H9 (cell line): ENCODE measurements around the gene CD72. TPM values are rescaled to one million over a fixed set of nuclear protein-coding genes. Genes with fewer than 3 reads are reported as not detected.
"Not testable (repeated sequence)": the region's sequence is repeated elsewhere in the genome, so short reads cannot be mapped to it uniquely, and the experiment has no call there.

Experiments
- DNase-seq: peaks from one replicate; pipeline ENCODE4 v3.0.0-alpha.2; 2017
- H2AFZ ChIP-seq: one replicate; pipeline ENCODE4 v1.6.1; 2013; ENCODE audit warnings: mild to moderate bottlenecking, low read length, control low read depth, moderate library complexity
- H2AK5ac ChIP-seq: 2 replicates; pipeline ENCODE4 v1.6.1; 2013; ENCODE audit warnings: low read length, control low read depth, mixed read lengths; ENCODE audit not compliant: insufficient read length
- H2BK120ac ChIP-seq: one replicate; pipeline ENCODE4 v1.6.1; 2013; ENCODE audit warnings: low read depth, mild to moderate bottlenecking, low read length, control low read depth, inconsistent platforms; ENCODE audit not compliant: poor library complexity, severe bottlenecking
- H2BK12ac ChIP-seq: 2 replicates; pipeline ENCODE4 v1.6.1; 2013; ENCODE audit warnings: low read length, control low read depth, mixed read lengths, low read depth; ENCODE audit not compliant: insufficient read length
- H2BK15ac ChIP-seq: 2 replicates; pipeline ENCODE4 v1.6.1; 2013; ENCODE audit warnings: low read depth, low read length, control low read depth
- H2BK20ac ChIP-seq: one replicate; pipeline ENCODE4 v1.6.1; 2013; ENCODE audit warnings: low read depth, mild to moderate bottlenecking, low read length, control low read depth, inconsistent platforms; ENCODE audit not compliant: poor library complexity, severe bottlenecking
- H2BK5ac ChIP-seq: 2 replicates; pipeline ENCODE4 v1.6.1; 2013; ENCODE audit warnings: low read length, control low read depth, mixed read lengths; ENCODE audit not compliant: insufficient read length
- H3K14ac ChIP-seq: 2 replicates; pipeline ENCODE4 v1.6.1; 2013; ENCODE audit warnings: low read length, control low read depth; ENCODE audit not compliant: insufficient read depth
- H3K18ac ChIP-seq: 2 replicates; pipeline ENCODE4 v1.6.1; 2013; ENCODE audit warnings: low read depth, mild to moderate bottlenecking, mixed read lengths, low read length, control low read depth; ENCODE audit not compliant: insufficient read length
- H3K23ac ChIP-seq: 2 replicates; pipeline ENCODE4 v1.6.1; 2013; ENCODE audit warnings: low read length, control low read depth, mixed read lengths, low read depth; ENCODE audit not compliant: insufficient read length
- H3K23me2 ChIP-seq: 2 replicates; pipeline ENCODE4 v1.6.1; 2013; ENCODE audit warnings: low read depth, mild to moderate bottlenecking, mixed read lengths, low read length, control low read depth; ENCODE audit not compliant: insufficient read length, poor library complexity, severe bottlenecking
- H3K27ac ChIP-seq: 2 replicates; pipeline ENCODE4 v1.5.1; 2013; ENCODE audit warnings: low read length, control low read depth, mixed read lengths, low read depth; ENCODE audit not compliant: insufficient read length
- H3K27me3 ChIP-seq: 2 replicates; pipeline ENCODE4 v1.6.1; 2013; ENCODE audit warnings: low read length, control low read depth, inconsistent platforms; ENCODE audit not compliant: insufficient read depth
- H3K4ac ChIP-seq: 2 replicates; pipeline ENCODE4 v1.6.1; 2013; ENCODE audit warnings: low read depth, mild to moderate bottlenecking, control low read depth, inconsistent platforms, low read length, moderate library complexity
- H3K4me1 ChIP-seq: 2 replicates; pipeline ENCODE4 v1.6.1; 2013; ENCODE audit warnings: low read length, control low read depth, inconsistent platforms; ENCODE audit not compliant: insufficient read depth
- H3K4me2 ChIP-seq: 2 replicates; pipeline ENCODE4 v1.6.1; 2013; ENCODE audit warnings: low read length, control low read depth, mixed read lengths; ENCODE audit not compliant: insufficient read length, insufficient read depth
- H3K56ac ChIP-seq: 2 replicates; pipeline ENCODE4 v1.6.1; 2013; ENCODE audit warnings: low read depth, mild to moderate bottlenecking, mixed read lengths, low read length, control low read depth; ENCODE audit not compliant: insufficient read length
- H3K79me1 ChIP-seq: 2 replicates; pipeline ENCODE4 v1.6.1; 2013; ENCODE audit warnings: low read depth, mild to moderate bottlenecking, moderate library complexity, low read length, control low read depth, inconsistent platforms; ENCODE audit not compliant: insufficient read depth, poor library complexity, severe bottlenecking
- H3K79me2 ChIP-seq: 2 replicates; pipeline ENCODE4 v1.6.1; 2013; ENCODE audit warnings: low read length, control low read depth, inconsistent platforms; ENCODE audit not compliant: insufficient read depth
- H3K9ac ChIP-seq: 2 replicates; pipeline ENCODE4 v1.6.1; 2013; ENCODE audit warnings: low read length, control low read depth, mixed read lengths; ENCODE audit not compliant: insufficient read length; ENCODE audit errors: extremely low read depth
- H3K9me3 ChIP-seq: one replicate; pipeline ENCODE4 v1.6.1; 2013; ENCODE audit warnings: low read depth, low read length, inconsistent platforms; ENCODE audit not compliant: control insufficient read depth
- H3T11ph ChIP-seq: one replicate; pipeline ENCODE4 v1.6.1; 2013; ENCODE audit warnings: mild to moderate bottlenecking, low read length, control low read depth, inconsistent platforms
- H4K20me1 ChIP-seq: one replicate; pipeline ENCODE4 v1.6.1; 2013; ENCODE audit not compliant: control insufficient read depth, insufficient read length, insufficient read depth
- H4K5ac ChIP-seq: 2 replicates; pipeline ENCODE4 v1.6.1; 2013; ENCODE audit warnings: low read depth, mild to moderate bottlenecking, mixed read lengths, low read length, control low read depth; ENCODE audit not compliant: insufficient read length
- H4K8ac ChIP-seq: replicated peaks from 2 replicates; pipeline ENCODE4 v1.6.1; 2013; ENCODE audit warnings: low read length, control low read depth, mixed read lengths, low read depth; ENCODE audit not compliant: insufficient read length
- H4K91ac ChIP-seq: 2 replicates; pipeline ENCODE4 v1.6.1; 2013; ENCODE audit warnings: low read depth, mild to moderate bottlenecking, moderate library complexity, mixed read lengths, low read length, control low read depth; ENCODE audit not compliant: insufficient read length
- H3K27ac Mint-ChIP-seq, 3 experiments: 2 replicates in 2 of 3; 3 replicates in 1 of 3; pipeline ENCODE4 v1.8.0; 2020 to 2021; ENCODE audit warnings: mixed read lengths in 3 of 3, mild to moderate bottlenecking in 1 of 3, moderate library complexity in 1 of 3
- H3K27me3 Mint-ChIP-seq: 2 replicates; pipeline ENCODE4 v1.8.0; 2021; ENCODE audit warnings: low read depth, mild to moderate bottlenecking, moderate library complexity, mixed read lengths
- H3K36me3 Mint-ChIP-seq, 3 experiments: 2 replicates in 2 of 3; 3 replicates in 1 of 3; pipeline ENCODE4 v1.8.0; 2020 to 2021; ENCODE audit warnings: low read depth in 3 of 3, mixed read lengths in 3 of 3; ENCODE audit not compliant: insufficient read depth in 1 of 3
- H3K4me1 Mint-ChIP-seq, 2 experiments: 2 replicates each; pipeline ENCODE4 v1.8.0; 2020; ENCODE audit warnings: mixed read lengths in 2 of 2
- H3K4me3 Mint-ChIP-seq, 2 experiments: 2 replicates in 1 of 2; 3 replicates in 1 of 2; pipeline ENCODE4 v1.8.0; 2020 to 2021; ENCODE audit warnings: mild to moderate bottlenecking in 2 of 2, mixed read lengths in 2 of 2, moderate library complexity in 1 of 2
- H3K9me3 Mint-ChIP-seq, 2 experiments: 2 replicates in 1 of 2; 3 replicates in 1 of 2; pipeline ENCODE4 v1.8.0; 2020; ENCODE audit warnings: mild to moderate bottlenecking in 2 of 2, mixed read lengths in 2 of 2, moderate library complexity in 1 of 2
- WGBS: extraction: QIAGEN DNeasy Blood & Tissue Kit; methylation state at CpG from one replicate; pipeline ENCODE4 v1.1.7; 2013; ENCODE audit warnings: missing lambda C conversion rate, low lambda C conversion rate, mixed read lengths; ENCODE audit not compliant: insufficient read length; ENCODE audit errors: extremely low coverage; 5-methylcytosine and 5-hydroxymethylcytosine counted together
- total RNA-seq: library from RNA; stranded (reverse); gene quantifications from 2 replicates; pipeline ENCODE4 v1.2.1, GENCODE V29; 2021
- TF ChIP-seq, protein P1 (sequence below): fragments of 200-600 bp; sonication (generic); conservative IDR thresholded peaks from 3 replicates; pipeline ENCODE4 v1.8.0; 2021; ENCODE audit warnings: antibody characterized with exemption, mild to moderate bottlenecking

The CD72 gene
- total RNA-seq, 1 experiment from 2014 or later, result 3.9 TPM

- H3K9ac ChIP-seq, H3K27me3 Mint-ChIP-seq, DNase-seq, H2BK5ac ChIP-seq, H3K4me3 Mint-ChIP-seq, H3K4me2 ChIP-seq, H2AK5ac ChIP-seq, H2BK120ac ChIP-seq, H3K27ac ChIP-seq, H3K18ac ChIP-seq, H4K91ac ChIP-seq, H3K14ac ChIP-seq, H2AFZ ChIP-seq, H3K79me2 ChIP-seq, H3K23me2 ChIP-seq, H2BK15ac ChIP-seq, H3K27me3 ChIP-seq, H4K8ac ChIP-seq, H2BK12ac ChIP-seq, H3T11ph ChIP-seq, H4K20me1 ChIP-seq, H3K4ac ChIP-seq, H3K56ac ChIP-seq, H3K9me3 ChIP-seq, H3K23ac ChIP-seq, H3K79me1 ChIP-seq, H3K4me1 ChIP-seq, H2BK20ac ChIP-seq, H4K5ac ChIP-seq: not testable (repeated sequence)
- Mint-ChIP-seq H3K9me3 (peaks cover 21 to 26% of the 10 kb centered on the region in 2 experiments), H3K4me1 (peaks cover 25 to 31% of the 10 kb centered on the region in 2 experiments), H3K27ac (peak overlapping the region in 1 of 3 experiments; percentile 26; a peak in 2 of 7 replicates), H3K36me3 (peaks cover 19 to 28% (median 20%) of the 10 kb centered on the region in 3 experiments)
- TF ChIP-seq, protein P1, sequence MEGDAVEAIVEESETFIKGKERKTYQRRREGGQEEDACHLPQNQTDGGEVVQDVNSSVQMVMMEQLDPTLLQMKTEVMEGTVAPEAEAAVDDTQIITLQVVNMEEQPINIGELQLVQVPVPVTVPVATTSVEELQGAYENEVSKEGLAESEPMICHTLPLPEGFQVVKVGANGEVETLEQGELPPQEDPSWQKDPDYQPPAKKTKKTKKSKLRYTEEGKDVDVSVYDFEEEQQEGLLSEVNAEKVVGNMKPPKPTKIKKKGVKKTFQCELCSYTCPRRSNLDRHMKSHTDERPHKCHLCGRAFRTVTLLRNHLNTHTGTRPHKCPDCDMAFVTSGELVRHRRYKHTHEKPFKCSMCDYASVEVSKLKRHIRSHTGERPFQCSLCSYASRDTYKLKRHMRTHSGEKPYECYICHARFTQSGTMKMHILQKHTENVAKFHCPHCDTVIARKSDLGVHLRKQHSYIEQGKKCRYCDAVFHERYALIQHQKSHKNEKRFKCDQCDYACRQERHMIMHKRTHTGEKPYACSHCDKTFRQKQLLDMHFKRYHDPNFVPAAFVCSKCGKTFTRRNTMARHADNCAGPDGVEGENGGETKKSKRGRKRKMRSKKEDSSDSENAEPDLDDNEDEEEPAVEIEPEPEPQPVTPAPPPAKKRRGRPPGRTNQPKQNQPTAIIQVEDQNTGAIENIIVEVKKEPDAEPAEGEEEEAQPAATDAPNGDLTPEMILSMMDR, result peak; percentile 35; the same call in 2 of the 3 replicates
- WGBS, result no CpG with 5 or more reads among the region's 1 CpG
Measured at GRCh38 chr9:35579659-35580227, 38.5 kb downstream of the CD72 start.
